WI38 (cell line): ENCODE measurements around the gene MMP21.

ENCODE experiments used
- H3K4me3 ChIP-seq: 2 replicates; pipeline ENCODE4 v1.5.1; 2011; ENCODE audit warnings: low read depth, mild to moderate bottlenecking, control low read depth, low read length
- TF ChIP-seq, protein P1 (sequence below): IDR thresholded peaks from 2 replicates; pipeline ENCODE4 v1.5.1; 2012; ENCODE audit warnings: low read depth, mild to moderate bottlenecking, control low read depth, low read length

MMP21 gene

DNA sequence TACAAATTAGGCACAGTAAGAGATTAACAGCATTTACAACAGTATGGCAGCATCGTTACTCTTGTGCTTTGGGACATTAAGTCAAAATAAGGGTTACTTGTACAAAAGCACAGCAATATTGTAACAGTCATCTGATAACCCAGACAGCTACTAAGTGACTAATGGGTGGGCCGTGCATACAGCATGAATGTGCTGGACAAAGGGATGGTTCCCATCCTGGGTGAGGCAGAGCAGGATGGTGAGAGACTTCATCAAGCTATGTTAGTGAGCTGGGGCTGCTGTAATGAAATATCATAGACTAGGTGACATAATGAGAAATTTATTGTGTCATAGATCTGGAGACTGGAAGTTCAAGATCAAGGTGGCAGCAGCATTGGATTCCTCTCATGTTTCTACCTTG lies 30.7 kb downstream of the MMP21 start:
- TF ChIP-seq, protein P1, sequence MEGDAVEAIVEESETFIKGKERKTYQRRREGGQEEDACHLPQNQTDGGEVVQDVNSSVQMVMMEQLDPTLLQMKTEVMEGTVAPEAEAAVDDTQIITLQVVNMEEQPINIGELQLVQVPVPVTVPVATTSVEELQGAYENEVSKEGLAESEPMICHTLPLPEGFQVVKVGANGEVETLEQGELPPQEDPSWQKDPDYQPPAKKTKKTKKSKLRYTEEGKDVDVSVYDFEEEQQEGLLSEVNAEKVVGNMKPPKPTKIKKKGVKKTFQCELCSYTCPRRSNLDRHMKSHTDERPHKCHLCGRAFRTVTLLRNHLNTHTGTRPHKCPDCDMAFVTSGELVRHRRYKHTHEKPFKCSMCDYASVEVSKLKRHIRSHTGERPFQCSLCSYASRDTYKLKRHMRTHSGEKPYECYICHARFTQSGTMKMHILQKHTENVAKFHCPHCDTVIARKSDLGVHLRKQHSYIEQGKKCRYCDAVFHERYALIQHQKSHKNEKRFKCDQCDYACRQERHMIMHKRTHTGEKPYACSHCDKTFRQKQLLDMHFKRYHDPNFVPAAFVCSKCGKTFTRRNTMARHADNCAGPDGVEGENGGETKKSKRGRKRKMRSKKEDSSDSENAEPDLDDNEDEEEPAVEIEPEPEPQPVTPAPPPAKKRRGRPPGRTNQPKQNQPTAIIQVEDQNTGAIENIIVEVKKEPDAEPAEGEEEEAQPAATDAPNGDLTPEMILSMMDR, result no peak
- no peak overlapping the region for H3K4me3 ChIP-seq

DNA sequence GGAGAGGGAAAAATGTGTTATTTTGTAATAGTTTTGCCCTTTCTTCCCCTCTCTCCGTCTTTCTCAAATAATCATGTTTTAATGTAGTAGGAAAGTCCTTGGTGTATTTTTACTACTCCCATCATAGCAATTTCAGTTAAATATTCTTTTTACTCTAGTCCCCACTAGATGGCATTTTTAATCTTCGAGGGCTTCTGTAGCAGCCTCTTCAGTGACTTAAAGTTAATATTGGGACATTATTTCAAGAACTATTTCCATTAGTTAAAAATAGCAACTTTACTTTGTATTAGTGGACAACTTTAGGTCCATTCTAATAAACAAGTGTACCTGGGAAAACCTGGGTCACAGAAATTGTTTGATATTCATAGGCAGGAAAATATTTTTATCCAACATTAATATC lies 33.2 kb downstream of the MMP21 start:
- TF ChIP-seq, protein P1, result no peak

DNA sequence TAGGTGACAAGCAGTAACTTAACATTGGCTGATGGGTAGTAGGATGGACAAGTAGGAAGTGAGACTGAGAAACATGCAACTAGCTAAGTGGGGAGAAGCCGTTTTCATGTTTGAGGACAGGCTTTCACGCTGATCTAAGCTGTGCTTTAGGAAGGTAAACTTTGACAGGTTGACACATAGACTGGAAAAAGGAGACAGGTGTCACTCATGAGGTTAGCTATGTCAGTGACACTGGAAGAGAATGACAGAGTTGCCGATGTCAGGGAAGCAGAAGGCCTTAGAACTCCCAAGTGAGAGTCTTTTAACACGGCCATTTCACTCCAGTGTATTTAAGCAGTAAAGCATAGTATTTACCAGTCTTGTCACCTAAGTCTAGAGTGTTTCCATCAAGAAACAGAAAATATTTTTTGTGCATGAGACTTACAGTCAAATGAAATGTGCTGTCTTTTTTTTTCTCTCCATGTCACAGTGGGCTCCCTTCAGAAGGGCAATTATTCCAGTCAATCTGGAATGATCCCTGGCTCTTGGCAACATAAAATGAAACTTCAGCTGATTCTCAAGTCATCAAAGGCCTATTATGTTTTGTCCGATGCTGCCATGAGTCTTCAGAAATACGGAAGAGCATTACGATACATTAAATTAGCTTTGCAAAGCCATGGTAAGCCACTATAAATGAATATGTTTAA lies 35.5 kb downstream of the MMP21 start:
- TF ChIP-seq, protein P1, result no peak
- no peak overlapping the region for H3K4me3 ChIP-seq

More for the DNA sequence above, 33.2 kb downstream of the MMP21 start:
- H3K4me3 ChIP-seq, result no peak overlapping the region

- TF ChIP-seq, protein P1, result no peak
- no peak overlapping the region for H3K4me3 ChIP-seq
Observed at GRCh38 chr10:125738206-125738605, 37.4 kb downstream of the MMP21 start.

GRCh38 chr10:125734823-125735222 lies 40.8 kb downstream of the MMP21 start:
- TF ChIP-seq, protein P1, result no peak
- no peak overlapping the region for H3K4me3 ChIP-seq

DNA sequence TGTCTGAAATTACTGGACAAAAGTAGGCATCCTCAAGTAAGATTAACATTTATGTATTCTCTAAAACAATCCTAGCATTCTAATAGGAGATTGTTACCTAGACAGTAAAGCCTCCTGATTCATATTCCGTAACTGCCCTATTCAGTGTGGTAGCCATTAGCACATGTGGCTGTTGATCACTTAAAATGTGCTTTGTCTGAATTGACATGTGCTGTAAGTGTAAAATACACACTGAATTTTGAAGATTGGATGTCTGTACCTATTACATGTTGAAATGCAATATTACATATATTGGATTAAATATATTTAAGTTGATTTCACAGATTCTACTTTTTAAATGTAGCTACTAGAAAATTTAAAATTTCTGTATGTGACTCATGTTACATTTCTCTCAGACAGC lies 41.5 kb downstream of the MMP21 start:
- TF ChIP-seq, protein P1, result no peak

GRCh38 chr10:125727436-125727835 lies 48.2 kb downstream of the MMP21 start:
- no peak overlapping the region for H3K4me3 ChIP-seq
- TF ChIP-seq, protein P1, result no peak

More for the DNA sequence above, 41.5 kb downstream of the MMP21 start:
- no peak overlapping the region for H3K4me3 ChIP-seq
